Right atrium auricular region (tissue), 2 donors: ENCODE measurements around the gene DUSP8. TPM values are rescaled to one million over a fixed set of nuclear protein-coding genes. Genes with fewer than 3 reads are reported as not detected.

ENCODE experiments used
- DNase-seq: peaks from one replicate; pipeline ENCODE4 v3.0.0-alpha.2; 2019; ENCODE audit warnings: low spot score
- H3K27ac ChIP-seq, 2 donors: fragments of 200-600 bp; sonication (generic); 1 replicate in 1 of 2; 2 replicates in 1 of 2; pipeline ENCODE4 v1.5.1; 2016 to 2019
- H3K27me3 ChIP-seq, 2 donors: fragments of 200-600 bp; sonication (generic); one replicate each; pipeline versions ENCODE4 v1.5.1 to v1.6.0; 2017 to 2019
- H3K36me3 ChIP-seq: fragments of 200-600 bp; sonication (generic); one replicate; pipeline ENCODE4 v1.5.1; 2016
- H3K4me1 ChIP-seq, 2 donors: fragments of 200-600 bp; sonication (generic); one replicate each; pipeline versions ENCODE4 v1.5.1 to v1.6.0; 2017 to 2019
- H3K4me3 ChIP-seq, 2 donors: fragments of 200-600 bp; sonication (generic); 1 replicate in 1 of 2; 2 replicates in 1 of 2; pipeline ENCODE4 v1.5.1; 2017 to 2019; ENCODE audit warnings: mild to moderate bottlenecking in 1 of 2, moderate library complexity in 1 of 2
- H3K9me3 ChIP-seq, 2 donors: fragments of 200-600 bp; sonication (generic); one replicate each; pipeline ENCODE4 v1.5.1; 2019
- CTCF ChIP-seq, 2 donors: fragments of 200-600 bp; sonication (generic); IDR thresholded peaks; one replicate each; pipeline ENCODE4 v1.5.1; 2019; ENCODE audit warnings: antibody characterized with exemption in 2 of 2
- total RNA-seq, 2 donors: library from RNA; depleted of rRNA; stranded (reverse); fragments of >200 nt; gene quantifications; one replicate each; pipeline ENCODE4 v1.1.0, GENCODE V29; 2016

The DUSP8 gene
- total RNA-seq, 2 donors from 2014 or later: 4.4 to 24.5 TPM

- DNase-seq: no peak
- H3K27ac ChIP-seq: peak overlapping the region; percentile 83 to 87
- no peaks in the 10 kb centered on the region for H3K36me3 ChIP-seq
- H3K27me3 ChIP-seq: no peaks in the 10 kb centered on the region
- H3K4me3 ChIP-seq: no peak overlapping the region
- peaks cover 3 to 84% of the 10 kb centered on the region in 2 donors for H3K4me1 ChIP-seq
- H3K9me3 ChIP-seq: no peaks in the 10 kb centered on the region
- TF ChIP-seq CTCF (IDR thresholded peaks at IDR 0.05): no peak
Observed at GRCh38 chr11:1530686-1531448, 41.2 kb downstream of the DUSP8 start.

- Histone ChIP-seq H3K27ac (peak overlapping the region in 1 of 2 donors; percentile 16), H3K4me1 (peaks cover 0 to 75% of the 10 kb centered on the region in 2 donors), H3K4me3 (no peak overlapping the region), H3K36me3 (no peaks in the 10 kb centered on the region), H3K9me3 (no peaks in the 10 kb centered on the region), H3K27me3 (no peaks in the 10 kb centered on the region)
- DNase-seq: no peak
- TF ChIP-seq CTCF (IDR thresholded peaks at IDR 0.05): no peak
Observed at GRCh38 chr11:1529774-1530173, 42.3 kb downstream of the DUSP8 start.

- TF ChIP-seq CTCF (IDR thresholded peaks at IDR 0.05): no peak
- no peak overlapping the region for H3K4me3 ChIP-seq
- H3K9me3 ChIP-seq: no peaks in the 10 kb centered on the region
- no peaks in the 10 kb centered on the region for H3K27me3 ChIP-seq
- no peaks in the 10 kb centered on the region for H3K36me3 ChIP-seq
- peaks cover 0 to 70% of the 10 kb centered on the region in 2 donors for H3K4me1 ChIP-seq
- peak overlapping the region in 1 of 2 donors; percentile 16 for H3K27ac ChIP-seq
- no peak for DNase-seq
Observed at GRCh38 chr11:1529286-1529685, 42.8 kb downstream of the DUSP8 start.

- Histone ChIP-seq H3K9me3 (no peaks in the 10 kb centered on the region), H3K4me3 (no peak overlapping the region), H3K27me3 (no peaks in the 10 kb centered on the region), H3K27ac (no peak overlapping the region), H3K36me3 (no peaks in the 10 kb centered on the region), H3K4me1 (peaks cover 0 to 68% of the 10 kb centered on the region in 2 donors)
- no peak for DNase-seq
- TF ChIP-seq CTCF (IDR thresholded peaks at IDR 0.05): no peak
Observed at GRCh38 chr11:1528710-1529109, 43.4 kb downstream of the DUSP8 start.

GRCh38 chr11:1526785-1527184 is 45.3 kb downstream of the DUSP8 start:
- peaks cover 0 to 60% of the 10 kb centered on the region in 2 donors for H3K4me1 ChIP-seq

More at GRCh38 chr11:1526785-1527184, 45.3 kb downstream of the DUSP8 start:
- H3K4me3 ChIP-seq: no peak overlapping the region
- no peaks in the 10 kb centered on the region for H3K36me3 ChIP-seq
- no peaks in the 10 kb centered on the region for H3K9me3 ChIP-seq
- DNase-seq: no peak
- no peak for TF ChIP-seq CTCF (IDR thresholded peaks at IDR 0.05)
- no peaks in the 10 kb centered on the region for H3K27me3 ChIP-seq
- no peak overlapping the region for H3K27ac ChIP-seq
